WI38 (cell line): ENCODE measurements around the gene TNNT3.

Experiments
- H3K4me3 ChIP-seq: 2 replicates; pipeline ENCODE4 v1.5.1; 2011; ENCODE audit warnings: low read depth, mild to moderate bottlenecking, control low read depth, low read length
- CTCF ChIP-seq: IDR thresholded peaks from 2 replicates; pipeline ENCODE4 v1.5.1; 2012; ENCODE audit warnings: low read depth, mild to moderate bottlenecking, control low read depth, low read length

Gene TNNT3

GRCh38 chr11:1967641-1968225, 48.2 kb downstream of the TNNT3 start:
- H3K4me3 ChIP-seq = no peak overlapping the region
- no peak for TF ChIP-seq CTCF

DNA sequence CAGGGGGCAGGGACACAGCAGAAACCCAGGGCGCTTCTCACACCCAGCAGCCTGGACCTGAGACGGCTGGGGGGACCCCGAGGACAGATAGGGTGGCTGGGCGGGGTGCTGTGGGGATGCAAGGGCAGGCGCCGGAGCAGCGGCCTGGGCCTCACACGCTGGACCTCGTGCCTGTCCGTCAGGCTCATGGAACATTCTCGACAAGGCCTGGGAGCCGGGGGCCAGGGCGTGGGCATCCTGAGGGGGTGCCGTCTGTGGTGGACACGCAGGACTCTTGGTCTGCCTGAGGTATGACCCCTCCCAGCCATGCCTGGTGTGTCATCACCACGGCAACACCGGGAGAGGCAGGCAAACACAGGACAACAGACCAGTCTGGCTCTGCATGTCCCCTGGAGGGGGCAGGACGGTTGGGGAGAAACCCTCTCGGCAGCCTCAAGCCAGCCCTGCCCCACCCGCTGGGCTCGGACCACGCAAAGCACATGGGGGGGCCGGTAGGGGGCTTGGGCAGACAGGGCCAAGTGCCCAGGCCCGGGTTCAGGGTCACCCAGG, 49.0 kb downstream of the TNNT3 start:
- no peak for TF ChIP-seq CTCF

GRCh38 chr11:1969035-1969434, 49.5 kb downstream of the TNNT3 start:
- no peak overlapping the region for H3K4me3 ChIP-seq
- TF ChIP-seq CTCF = no peak

More for the DNA sequence above, 49.0 kb downstream of the TNNT3 start:
- no peak overlapping the region for H3K4me3 ChIP-seq

DNA sequence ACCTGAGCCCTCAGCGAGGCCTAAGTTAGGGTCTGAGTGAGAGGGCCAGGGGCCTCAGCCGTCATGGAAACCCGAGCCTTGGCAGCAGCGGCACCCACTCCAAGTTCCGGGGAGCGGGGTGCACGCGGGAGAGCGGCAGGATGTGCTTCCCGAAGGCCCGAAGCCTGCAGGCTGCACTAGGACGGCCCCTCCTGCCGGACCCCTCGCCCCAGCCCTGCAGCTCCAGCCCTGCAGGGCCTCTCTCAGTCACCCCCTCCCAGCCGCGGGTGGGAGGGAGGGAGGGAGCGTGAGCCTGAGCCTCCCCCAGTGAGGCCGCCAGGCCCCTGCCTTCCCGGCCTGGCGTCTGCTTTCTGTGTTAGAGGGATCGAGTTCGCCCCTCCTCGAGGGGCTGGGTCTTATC, 50.3 kb downstream of the TNNT3 start:
- no peak for TF ChIP-seq CTCF
- H3K4me3 ChIP-seq = no peak overlapping the region

DNA sequence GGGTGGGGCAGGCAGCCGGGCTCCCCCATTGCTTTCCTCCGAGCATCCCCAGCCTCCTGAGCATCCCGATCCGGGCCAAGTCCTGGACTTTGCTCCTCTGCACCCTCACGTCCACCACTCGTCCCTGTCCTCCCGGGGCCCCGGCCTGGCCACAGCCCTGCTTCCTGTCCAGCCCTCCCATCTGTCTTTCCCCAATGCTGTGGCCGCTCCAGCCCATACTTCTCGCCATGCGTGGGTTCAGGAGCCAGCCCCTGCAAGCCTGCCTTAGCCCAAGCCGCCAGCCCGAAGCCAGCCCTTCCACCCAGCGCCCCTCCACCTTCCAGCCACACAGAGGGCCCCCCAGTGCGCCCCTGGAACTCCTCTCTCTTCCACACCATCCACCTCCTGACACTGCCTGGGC, 51.5 kb downstream of the TNNT3 start:
- no peak overlapping the region for H3K4me3 ChIP-seq
- TF ChIP-seq CTCF = no peak

GRCh38 chr11:1975185-1975584, 55.7 kb downstream of the TNNT3 start:
- no peak for TF ChIP-seq CTCF
- no peak overlapping the region for H3K4me3 ChIP-seq

- TF ChIP-seq CTCF = no peak
Observed at GRCh38 chr11:1978720-1979473, 59.4 kb downstream of the TNNT3 start.

More at GRCh38 chr11:1978720-1979473, 59.4 kb downstream of the TNNT3 start:
- no peak overlapping the region for H3K4me3 ChIP-seq
